Neural cell (in vitro differentiated cells): ENCODE data around the gene RNU6-1.

Experiments used
- CTCF ChIP-seq: fragments of 450-650 bp; IDR thresholded peaks from 2 replicates; pipeline ENCODE4 v1.5.1; 2014; ENCODE audit warnings: antibody characterized with exemption, mild to moderate bottlenecking, moderate library complexity; ENCODE audit not compliant: poor library complexity, severe bottlenecking
- EP300 ChIP-seq: fragments of 450-650 bp; conservative IDR thresholded peaks from 2 replicates; pipeline ENCODE4 v1.6.1; 2014; ENCODE audit warnings: antibody characterized with exemption, mild to moderate bottlenecking, moderate library complexity; ENCODE audit not compliant: poor library complexity, severe bottlenecking
- MXI1 ChIP-seq: fragments of 450-650 bp; conservative IDR thresholded peaks from 2 replicates; pipeline ENCODE4 v1.6.1; 2014; ENCODE audit warnings: antibody characterized with exemption, mild to moderate bottlenecking; ENCODE audit not compliant: poor library complexity, severe bottlenecking
- POLR2AphosphoS5 ChIP-seq: IDR thresholded peaks from 2 replicates; pipeline ENCODE4 v1.6.1; 2012
- REST ChIP-seq: IDR thresholded peaks from 2 replicates; pipeline ENCODE4 v1.6.1; 2012; ENCODE audit warnings: borderline replicate concordance

- TF ChIP-seq REST = no peak
- TF ChIP-seq CTCF = no peak
- TF ChIP-seq MXI1 = no peak
- no peak for TF ChIP-seq EP300
- TF ChIP-seq POLR2AphosphoS5 = no peak
Measured at GRCh38 chr15:67885861-67886260, 46.0 kb upstream of the RNU6-1 start.
